Right lobe of liver (tissue), 6 donors: ENCODE data around the gene NFATC1. TPM values are rescaled to one million over a fixed set of nuclear protein-coding genes. Genes with fewer than 3 reads are reported as not detected.

Source experiments
- ATAC-seq, 4 donors: fragments of 200-7000 bp; cut with Tn5 transposase; one replicate each; pipeline ENCODE4 v1.9.1; 2020; ENCODE audit warnings: mild to moderate bottlenecking in 4 of 4, moderate library complexity in 4 of 4
- DNase-seq, 3 donors: peaks; one replicate each; pipeline ENCODE4 v3.0.0-alpha.2; 2020
- H3K27ac ChIP-seq, 3 donors: fragments of 200-600 bp; one replicate each; pipeline ENCODE4 v1.8.0; 2022
- H3K27me3 ChIP-seq, 2 donors: fragments of 200-600 bp; one replicate each; pipeline ENCODE4 v1.8.0; 2022
- H3K36me3 ChIP-seq, 4 donors: fragments of 200-600 bp; sonication (generic) in 1 of 4; one replicate each; pipeline versions ENCODE4 v1.5.1 to v1.8.0; 2017 to 2022; ENCODE audit warnings: control low read depth in 1 of 4
- H3K4me1 ChIP-seq, 4 donors: fragments of 200-600 bp; sonication (generic) in 1 of 4; one replicate each; pipeline versions ENCODE4 v1.5.1 to v1.8.0; 2017 to 2022; ENCODE audit warnings: control low read depth in 1 of 4
- H3K4me3 ChIP-seq, 3 donors: fragments of 200-600 bp; one replicate each; pipeline ENCODE4 v1.8.0; 2022
- H3K9me3 ChIP-seq, 4 donors: fragments of 200-600 bp; sonication (generic) in 1 of 4; one replicate each; pipeline versions ENCODE4 v1.5.1 to v1.8.0; 2017 to 2022; ENCODE audit warnings: control low read depth in 1 of 4
- CTCF ChIP-seq, 4 donors: fragments of 200-600 bp in 3 of 4; fragments of 450-650 bp in 1 of 4; IDR thresholded peaks; one replicate each; pipeline versions ENCODE4 v1.5.1 to v1.8.0; 2016 to 2022; ENCODE audit warnings: antibody characterized with exemption in 4 of 4, mild to moderate bottlenecking in 2 of 4
- POLR2A ChIP-seq: fragments of 450-650 bp; IDR thresholded peaks from one replicate; pipeline ENCODE4 v1.6.1; 2017; ENCODE audit warnings: antibody characterized with exemption, mild to moderate bottlenecking
- WGBS: methylation state at CpG from one replicate; pipeline ENCODE4 v1.1.6; 2018; ENCODE audit warnings: low coverage, low lambda C conversion rate; ENCODE audit not compliant: insufficient coverage; ENCODE audit errors: missing lambda C conversion rate; 5-methylcytosine and 5-hydroxymethylcytosine counted together
- intact Hi-C, 2 donors: fragments of 100-400 bp; cut with DNase I; formaldehyde crosslinking; loops; one replicate each; pipeline versions ENCODE4 v1.11.2 to v1.14.1; 2022
- total RNA-seq, 6 experiments: library from RNA; depleted of rRNA in 2 of 6; stranded (reverse); fragments of >200 nt in 2 of 6; fragmentation: NEBNext Ultra II Directional in 3 of 6; extraction: Animal tissue kit (Norgen Biotek cat#: 25700) in 3 of 6; gene quantifications; one replicate each; pipeline versions ENCODE4 v1.1.0 to v1.2.4, GENCODE V29; 2016 to 2023
- donor health status: DM: no; HTN: yes; CAD: no.
- donor health status: DM: no; HTN: no; CAD: no.
- donor health status: DM: no; HTN: no; CAD: no.
- donor health status: DM: no; HTN: yes; CAD: no.
- donor health status: DM: no; HTN: yes; CAD: no.

The NFATC1 gene
- total RNA-seq, 6 experiments from 2014 or later: 1.00 to 4.3 (median 2.9) TPM

GRCh38 chr18:79487801-79488201 lies 92.1 kb downstream of the NFATC1 start:
- Histone ChIP-seq H3K27me3 (no peaks in the 10 kb centered on the region), H3K36me3 (no peaks in the 10 kb centered on the region), H3K9me3 (no peaks in the 10 kb centered on the region), H3K4me3 (no peak overlapping the region), H3K4me1 (no peaks in the 10 kb centered on the region), H3K27ac (no peak overlapping the region)
- WGBS: 92% methylated on average over 14 of the region's 22 CpGs
- intact Hi-C loops: no loop called here
- ATAC-seq (no peak), DNase-seq (peak in 2 of 3 donors; percentile 25 to 38)
- TF ChIP-seq POLR2A (no peak), CTCF (IDR thresholded peaks at IDR 0.05) (no peak)

- intact Hi-C loops: no loop called here
- Histone ChIP-seq H3K4me1 (no peaks in the 10 kb centered on the region), H3K27me3 (no peaks in the 10 kb centered on the region), H3K4me3 (no peak overlapping the region), H3K9me3 (no peaks in the 10 kb centered on the region), H3K36me3 (no peaks in the 10 kb centered on the region), H3K27ac (no peak overlapping the region)
- TF ChIP-seq CTCF (IDR thresholded peaks at IDR 0.05): no peak
- TF ChIP-seq POLR2A: no peak
- no peak for ATAC-seq
- DNase-seq: peak in 2 of 3 donors; percentile 26 to 33
- 83% methylated on average over 1 of the region's 26 CpGs for WGBS
These were observed 92.8 kb downstream of the NFATC1 start for GRCh38 chr18:79488311-79489050.

- intact Hi-C loops: no loop called here
- no peak for TF ChIP-seq CTCF (IDR thresholded peaks at IDR 0.05)
- no peak for TF ChIP-seq POLR2A
- Histone ChIP-seq H3K4me1 (no peaks in the 10 kb centered on the region), H3K27ac (no peak overlapping the region), H3K9me3 (no peaks in the 10 kb centered on the region), H3K27me3 (no peaks in the 10 kb centered on the region), H3K4me3 (no peak overlapping the region), H3K36me3 (no peaks in the 10 kb centered on the region)
- DNase-seq: peak in 2 of 3 donors; percentile 27 to 49
- WGBS: 86% methylated on average over 5 of the region's 32 CpGs
- ATAC-seq: no peak
These were observed 93.5 kb downstream of the NFATC1 start for GRCh38 chr18:79489051-79489898.

- TF ChIP-seq CTCF (IDR thresholded peaks at IDR 0.05) (no peak), POLR2A (no peak)
- Histone ChIP-seq H3K9me3 (no peaks in the 10 kb centered on the region), H3K27ac (no peak overlapping the region), H3K27me3 (no peaks in the 10 kb centered on the region), H3K36me3 (no peaks in the 10 kb centered on the region), H3K4me3 (no peak overlapping the region), H3K4me1 (no peaks in the 10 kb centered on the region)
- WGBS: no CpG with 5 or more reads among the region's 16 CpGs
- peak in 2 of 3 donors; percentile 31 to 36 for DNase-seq
- intact Hi-C loops: no loop called here
- ATAC-seq: no peak
These were observed 94.3 kb downstream of the NFATC1 start for GRCh38 chr18:79489899-79490625.
